ENCODE data around the gene RAB11A. TPM values are rescaled to one million over a fixed set of nuclear protein-coding genes. Genes with fewer than 3 reads are reported as not detected.

Gene RAB11A
- total and polyA plus RNA-seq, 2 donors (not counting 1 experiment from before 2014, with no cell fraction given), result 56.8 to 501 TPM

- no peaks in the 10 kb centered on the region for H3K9me3 ChIP-seq (ENCODE audit: control insufficient read depth, insufficient read depth, low read depth, low read length)
- H4K20me1 ChIP-seq (ENCODE audit: control insufficient read depth, extremely low read depth, insufficient read depth, low read length), result no peaks in the 10 kb centered on the region
- H3K4me1 ChIP-seq (ENCODE audit: control insufficient read depth, extremely low read depth, insufficient read depth, low read length), result no peaks in the 10 kb centered on the region
- no peak overlapping the region for H3K9ac ChIP-seq (ENCODE audit: insufficient read depth, low read length)
- no peaks in the 10 kb centered on the region for H3K36me3 ChIP-seq (ENCODE audit: control insufficient read depth, insufficient read depth, low read length)
- DNase-seq (ENCODE audit: low read depth in 2 of 2), result no peak
- no peak overlapping the region for H3K4me3 ChIP-seq (replicated peaks in 1 of 4; ENCODE audit: control extremely low read depth in 1 of 4, insufficient read depth in 1 of 4, low read depth in 3 of 4, low read length in 4 of 4)
- no peak overlapping the region for H2AFZ ChIP-seq (ENCODE audit: low read length)
- no peak overlapping the region for H3K4me2 ChIP-seq (ENCODE audit: extremely low read depth, insufficient read depth, low read length)
- TF ChIP-seq, protein P1, sequence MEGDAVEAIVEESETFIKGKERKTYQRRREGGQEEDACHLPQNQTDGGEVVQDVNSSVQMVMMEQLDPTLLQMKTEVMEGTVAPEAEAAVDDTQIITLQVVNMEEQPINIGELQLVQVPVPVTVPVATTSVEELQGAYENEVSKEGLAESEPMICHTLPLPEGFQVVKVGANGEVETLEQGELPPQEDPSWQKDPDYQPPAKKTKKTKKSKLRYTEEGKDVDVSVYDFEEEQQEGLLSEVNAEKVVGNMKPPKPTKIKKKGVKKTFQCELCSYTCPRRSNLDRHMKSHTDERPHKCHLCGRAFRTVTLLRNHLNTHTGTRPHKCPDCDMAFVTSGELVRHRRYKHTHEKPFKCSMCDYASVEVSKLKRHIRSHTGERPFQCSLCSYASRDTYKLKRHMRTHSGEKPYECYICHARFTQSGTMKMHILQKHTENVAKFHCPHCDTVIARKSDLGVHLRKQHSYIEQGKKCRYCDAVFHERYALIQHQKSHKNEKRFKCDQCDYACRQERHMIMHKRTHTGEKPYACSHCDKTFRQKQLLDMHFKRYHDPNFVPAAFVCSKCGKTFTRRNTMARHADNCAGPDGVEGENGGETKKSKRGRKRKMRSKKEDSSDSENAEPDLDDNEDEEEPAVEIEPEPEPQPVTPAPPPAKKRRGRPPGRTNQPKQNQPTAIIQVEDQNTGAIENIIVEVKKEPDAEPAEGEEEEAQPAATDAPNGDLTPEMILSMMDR (conservative IDR thresholded peaks at IDR 0.05 in 1 of 2, IDR thresholded peaks at IDR 0.05 in 1 of 2; ENCODE audit: low read depth in 1 of 2, low read length in 2 of 2), result no peak
- no peak for TF ChIP-seq EZH2 (IDR thresholded peaks at IDR 0.05; ENCODE audit: low read length, missing control alignments)
- no peaks in the 10 kb centered on the region for H3K79me2 ChIP-seq (ENCODE audit: control insufficient read depth, insufficient read depth, low read length)
- H3K27ac ChIP-seq (ENCODE audit: insufficient read depth, low read length), result no peak overlapping the region
- no peaks in the 10 kb centered on the region for H3K27me3 ChIP-seq (ENCODE audit: control insufficient read depth, insufficient read depth, low read length)
Measured at GRCh38 chr15:65845826-65846519, 23.3 kb upstream of the RAB11A start.

DNA sequence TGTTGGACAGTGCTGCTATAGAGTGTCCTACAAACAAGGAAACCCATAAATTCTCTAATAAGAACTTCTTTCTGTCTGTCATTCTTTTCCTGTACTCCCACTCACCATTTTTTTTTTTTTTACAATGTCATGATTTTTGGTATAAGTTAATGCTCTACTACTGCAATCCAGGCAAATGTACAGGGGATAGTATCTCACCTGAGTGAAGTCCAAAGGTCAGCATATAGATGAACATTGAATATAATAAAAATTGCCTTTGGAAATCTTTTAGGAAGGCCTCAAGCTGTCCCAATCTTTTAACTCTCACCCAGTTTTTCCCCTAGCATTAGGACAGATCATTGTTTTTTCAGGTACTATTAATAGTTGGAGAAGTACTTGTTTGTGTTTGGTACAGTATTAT lies 21.3 kb upstream of the RAB11A start:
- H3K9me3 ChIP-seq (ENCODE audit: control insufficient read depth, insufficient read depth, low read depth, low read length), result no peaks in the 10 kb centered on the region
- no peaks in the 10 kb centered on the region for H3K27me3 ChIP-seq (ENCODE audit: control insufficient read depth, insufficient read depth, low read length)
- H2AFZ ChIP-seq (ENCODE audit: low read length), result no peak overlapping the region
- H4K20me1 ChIP-seq (ENCODE audit: control insufficient read depth, extremely low read depth, insufficient read depth, low read length), result no peaks in the 10 kb centered on the region
- H3K4me2 ChIP-seq (ENCODE audit: extremely low read depth, insufficient read depth, low read length), result no peak overlapping the region
- DNase-seq (ENCODE audit: low read depth in 2 of 2), result no peak
- TF ChIP-seq EZH2 (IDR thresholded peaks at IDR 0.05; ENCODE audit: low read length, missing control alignments), result no peak
- TF ChIP-seq, protein P1 (conservative IDR thresholded peaks at IDR 0.05 in 1 of 2, IDR thresholded peaks at IDR 0.05 in 1 of 2; ENCODE audit: low read depth in 1 of 2, low read length in 2 of 2), result no peak
- no peaks in the 10 kb centered on the region for H3K36me3 ChIP-seq (ENCODE audit: control insufficient read depth, insufficient read depth, low read length)
- no peak overlapping the region for H3K27ac ChIP-seq (ENCODE audit: insufficient read depth, low read length)
- no peak overlapping the region for H3K9ac ChIP-seq (ENCODE audit: insufficient read depth, low read length)
- H3K79me2 ChIP-seq (ENCODE audit: control insufficient read depth, insufficient read depth, low read length), result no peaks in the 10 kb centered on the region
- no peaks in the 10 kb centered on the region for H3K4me1 ChIP-seq (ENCODE audit: control insufficient read depth, extremely low read depth, insufficient read depth, low read length)
- no peak overlapping the region for H3K4me3 ChIP-seq (replicated peaks in 1 of 4; ENCODE audit: control extremely low read depth in 1 of 4, insufficient read depth in 1 of 4, low read depth in 3 of 4, low read length in 4 of 4)

DNA sequence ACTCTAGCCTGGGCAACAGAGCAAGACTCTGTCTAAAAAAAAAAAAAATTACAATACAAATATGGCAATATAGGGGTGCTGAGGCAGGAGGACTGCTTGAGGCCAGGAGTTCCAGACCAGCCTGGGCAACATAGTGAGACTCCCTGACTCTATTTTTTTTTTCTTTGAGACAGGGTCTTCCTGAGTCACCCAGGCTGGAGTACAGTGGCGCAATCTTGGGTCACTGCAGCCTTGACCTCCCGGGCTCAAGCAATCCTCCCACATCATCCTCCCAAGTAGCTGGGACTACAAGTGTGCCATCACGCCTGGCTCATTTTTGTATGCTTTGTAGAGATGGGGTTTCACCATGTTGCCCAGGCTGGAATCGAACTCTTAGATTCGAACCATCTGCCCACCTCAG lies 17.3 kb upstream of the RAB11A start:
- Histone ChIP-seq H4K20me1 (ENCODE audit: control insufficient read depth, extremely low read depth, insufficient read depth, low read length) (no peaks in the 10 kb centered on the region), H3K9me3 (ENCODE audit: control insufficient read depth, insufficient read depth, low read depth, low read length) (no peaks in the 10 kb centered on the region), H3K79me2 (ENCODE audit: control insufficient read depth, insufficient read depth, low read length) (no peaks in the 10 kb centered on the region), H3K27me3 (ENCODE audit: control insufficient read depth, insufficient read depth, low read length) (no peaks in the 10 kb centered on the region), H3K4me2 (ENCODE audit: extremely low read depth, insufficient read depth, low read length) (no peak overlapping the region), H3K4me3 (replicated peaks in 1 of 4; ENCODE audit: control extremely low read depth in 1 of 4, insufficient read depth in 1 of 4, low read depth in 3 of 4, low read length in 4 of 4) (no peak overlapping the region), H3K9ac (ENCODE audit: insufficient read depth, low read length) (no peak overlapping the region), H3K27ac (ENCODE audit: insufficient read depth, low read length) (no peak overlapping the region), H3K4me1 (ENCODE audit: control insufficient read depth, extremely low read depth, insufficient read depth, low read length) (no peaks in the 10 kb centered on the region), H3K36me3 (ENCODE audit: control insufficient read depth, insufficient read depth, low read length) (no peaks in the 10 kb centered on the region), H2AFZ (ENCODE audit: low read length) (no peak overlapping the region)
- DNase-seq (ENCODE audit: low read depth in 2 of 2), result no peak
- TF ChIP-seq EZH2 (IDR thresholded peaks at IDR 0.05; ENCODE audit: low read length, missing control alignments), result no peak
- TF ChIP-seq, protein P1 (conservative IDR thresholded peaks at IDR 0.05 in 1 of 2, IDR thresholded peaks at IDR 0.05 in 1 of 2; ENCODE audit: low read depth in 1 of 2, low read length in 2 of 2), result no peak

Measured in fibroblast of lung (primary cell).